ENCODE measurements around the gene C8B. TPM values are rescaled to one million over a fixed set of nuclear protein-coding genes. Genes with fewer than 3 reads are reported as not detected.

Gene C8B
- polyA plus RNA-seq, 1 donor from 2014 or later = not detected

DNA sequence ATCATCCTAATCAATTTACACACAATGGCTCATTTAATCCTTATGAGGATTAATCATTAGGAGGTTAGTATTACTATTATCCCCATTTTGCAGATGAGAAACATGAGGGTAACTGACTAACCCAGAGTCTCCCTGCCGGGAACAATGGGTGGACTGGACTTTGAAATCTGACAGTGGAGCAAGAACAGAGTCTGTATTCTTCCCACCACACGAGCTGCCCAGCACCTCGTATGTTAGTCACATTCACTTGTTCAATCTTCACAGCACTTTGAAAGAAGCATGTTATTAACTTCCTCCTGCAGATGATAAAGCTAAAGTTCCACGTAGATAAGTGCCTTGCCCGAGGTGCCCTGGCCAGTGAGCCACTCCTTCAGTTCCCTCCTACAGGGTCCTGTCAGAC is 12.4 kb downstream of the C8B start:
- H3K9me2 ChIP-seq (ENCODE audit: insufficient read depth, low read length) = no peaks in the 10 kb centered on the region
- TF ChIP-seq MXI1 (conservative IDR thresholded peaks at IDR 0.05; ENCODE audit: poor library complexity, severe bottlenecking) = no peak
- no peaks in the 10 kb centered on the region for H3K9me3 ChIP-seq (ENCODE audit: low read length)
- H3F3A ChIP-seq (ENCODE audit: insufficient read depth, low read length, poor library complexity, severe bottlenecking) = no peaks in the 10 kb centered on the region
- H3K4me2 ChIP-seq (ENCODE audit: low read length) = no peak overlapping the region
- H3K27ac ChIP-seq (ENCODE audit: low read length) = no peak overlapping the region
- no peaks in the 10 kb centered on the region for H3K79me2 ChIP-seq (replicated peaks; ENCODE audit: insufficient read depth, low read length)
- H3K36me3 ChIP-seq (ENCODE audit: insufficient read depth, low read length) = no peaks in the 10 kb centered on the region
- H3K4me3 ChIP-seq (ENCODE audit: low read length) = no peak overlapping the region
- no peak overlapping the region for H3K9ac ChIP-seq (ENCODE audit: low read length)
- no peaks in the 10 kb centered on the region for H4K20me1 ChIP-seq (ENCODE audit: insufficient read depth)
- no peak overlapping the region for H2AFZ ChIP-seq (ENCODE audit: low read depth, low read length)
- H3K27me3 ChIP-seq (ENCODE audit: insufficient read depth, low read depth, low read length) = no peaks in the 10 kb centered on the region

DNA sequence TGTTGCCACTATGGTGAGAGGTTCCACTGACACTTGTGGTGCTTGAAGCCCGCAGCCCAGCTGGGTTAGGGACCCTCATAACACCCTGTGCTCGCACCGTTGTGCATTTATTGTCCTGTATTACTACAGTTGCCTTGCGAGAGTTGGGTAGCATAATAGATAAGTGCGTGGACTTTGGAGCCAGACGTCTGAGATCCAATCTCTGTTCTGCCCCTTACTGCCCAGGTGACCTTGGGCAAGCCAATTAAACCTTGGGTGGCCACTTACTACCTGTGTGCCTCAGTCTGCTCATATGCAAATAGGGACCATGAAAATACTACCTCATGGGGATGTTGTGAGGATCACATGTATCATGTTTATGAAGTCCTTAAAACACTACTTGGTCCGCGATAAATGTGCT is 13.3 kb downstream of the C8B start:
- Histone ChIP-seq H3K9me2 (ENCODE audit: insufficient read depth, low read length) (no peaks in the 10 kb centered on the region), H3K79me2 (replicated peaks; ENCODE audit: insufficient read depth, low read length) (no peaks in the 10 kb centered on the region), H3K9ac (ENCODE audit: low read length) (no peak overlapping the region), H4K20me1 (ENCODE audit: insufficient read depth) (no peaks in the 10 kb centered on the region), H3F3A (ENCODE audit: insufficient read depth, low read length, poor library complexity, severe bottlenecking) (no peaks in the 10 kb centered on the region), H3K36me3 (ENCODE audit: insufficient read depth, low read length) (no peaks in the 10 kb centered on the region), H3K4me3 (ENCODE audit: low read length) (no peak overlapping the region), H3K4me2 (ENCODE audit: low read length) (no peak overlapping the region), H3K27ac (ENCODE audit: low read length) (no peak overlapping the region), H3K27me3 (ENCODE audit: insufficient read depth, low read depth, low read length) (no peaks in the 10 kb centered on the region), H3K9me3 (ENCODE audit: low read length) (no peaks in the 10 kb centered on the region), H2AFZ (ENCODE audit: low read depth, low read length) (no peak overlapping the region)
- TF ChIP-seq TAF1 (IDR thresholded peaks at IDR 0.05; ENCODE audit: low read depth) (no peak), POLR2AphosphoS5 (IDR thresholded peaks at IDR 0.05) (no peak)
- TF ChIP-seq, protein P1, sequence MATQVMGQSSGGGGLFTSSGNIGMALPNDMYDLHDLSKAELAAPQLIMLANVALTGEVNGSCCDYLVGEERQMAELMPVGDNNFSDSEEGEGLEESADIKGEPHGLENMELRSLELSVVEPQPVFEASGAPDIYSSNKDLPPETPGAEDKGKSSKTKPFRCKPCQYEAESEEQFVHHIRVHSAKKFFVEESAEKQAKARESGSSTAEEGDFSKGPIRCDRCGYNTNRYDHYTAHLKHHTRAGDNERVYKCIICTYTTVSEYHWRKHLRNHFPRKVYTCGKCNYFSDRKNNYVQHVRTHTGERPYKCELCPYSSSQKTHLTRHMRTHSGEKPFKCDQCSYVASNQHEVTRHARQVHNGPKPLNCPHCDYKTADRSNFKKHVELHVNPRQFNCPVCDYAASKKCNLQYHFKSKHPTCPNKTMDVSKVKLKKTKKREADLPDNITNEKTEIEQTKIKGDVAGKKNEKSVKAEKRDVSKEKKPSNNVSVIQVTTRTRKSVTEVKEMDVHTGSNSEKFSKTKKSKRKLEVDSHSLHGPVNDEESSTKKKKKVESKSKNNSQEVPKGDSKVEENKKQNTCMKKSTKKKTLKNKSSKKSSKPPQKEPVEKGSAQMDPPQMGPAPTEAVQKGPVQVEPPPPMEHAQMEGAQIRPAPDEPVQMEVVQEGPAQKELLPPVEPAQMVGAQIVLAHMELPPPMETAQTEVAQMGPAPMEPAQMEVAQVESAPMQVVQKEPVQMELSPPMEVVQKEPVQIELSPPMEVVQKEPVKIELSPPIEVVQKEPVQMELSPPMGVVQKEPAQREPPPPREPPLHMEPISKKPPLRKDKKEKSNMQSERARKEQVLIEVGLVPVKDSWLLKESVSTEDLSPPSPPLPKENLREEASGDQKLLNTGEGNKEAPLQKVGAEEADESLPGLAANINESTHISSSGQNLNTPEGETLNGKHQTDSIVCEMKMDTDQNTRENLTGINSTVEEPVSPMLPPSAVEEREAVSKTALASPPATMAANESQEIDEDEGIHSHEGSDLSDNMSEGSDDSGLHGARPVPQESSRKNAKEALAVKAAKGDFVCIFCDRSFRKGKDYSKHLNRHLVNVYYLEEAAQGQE (IDR thresholded peaks at IDR 0.05; ENCODE audit: borderline replicate concordance) = no peak

DNA sequence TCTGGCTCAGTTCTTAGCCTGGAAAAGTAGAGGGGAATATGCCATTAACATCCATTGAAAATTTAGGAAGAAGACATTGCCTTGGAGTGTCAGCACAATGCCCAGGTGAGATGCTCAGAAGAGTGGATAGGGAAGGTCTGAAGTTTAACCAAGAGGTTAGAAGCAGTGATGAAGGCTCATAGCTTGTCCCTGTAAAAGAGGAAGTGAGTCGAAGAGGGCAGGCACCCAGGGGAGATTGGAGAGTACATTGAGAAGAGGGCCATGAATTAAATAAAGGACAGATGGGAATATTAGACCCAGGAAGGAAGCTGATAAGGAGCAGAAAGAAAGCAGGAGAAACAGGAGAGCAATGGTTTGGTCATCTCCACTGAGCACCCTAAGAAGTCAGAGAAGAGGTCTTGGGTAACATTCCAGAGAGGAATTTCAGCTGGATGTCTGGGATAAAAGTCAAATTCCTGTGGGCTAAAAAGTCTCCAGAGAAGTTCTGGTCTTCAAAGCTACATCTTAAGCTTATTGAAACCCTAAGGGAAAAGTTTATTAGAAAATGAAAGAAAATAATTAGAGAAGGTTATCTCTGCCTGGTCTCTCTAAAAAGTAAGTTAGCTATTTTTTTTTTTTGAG is 17.3 kb downstream of the C8B start:
- Histone ChIP-seq H3K79me2 (replicated peaks; ENCODE audit: insufficient read depth, low read length) (no peaks in the 10 kb centered on the region), H3K36me3 (ENCODE audit: insufficient read depth, low read length) (no peaks in the 10 kb centered on the region)

More for the DNA sequence above, 17.3 kb downstream of the C8B start:
- Histone ChIP-seq H3K4me2 (ENCODE audit: low read length) (no peak overlapping the region), H3K27me3 (ENCODE audit: insufficient read depth, low read depth, low read length) (no peaks in the 10 kb centered on the region), H2AFZ (ENCODE audit: low read depth, low read length) (no peak overlapping the region), H3K9me2 (ENCODE audit: insufficient read depth, low read length) (no peaks in the 10 kb centered on the region), H3K4me3 (ENCODE audit: low read length) (no peak overlapping the region), H3K27ac (ENCODE audit: low read length) (no peak overlapping the region), H3K9me3 (ENCODE audit: low read length) (no peaks in the 10 kb centered on the region), H3K9ac (ENCODE audit: low read length) (no peak overlapping the region), H4K20me1 (ENCODE audit: insufficient read depth) (no peaks in the 10 kb centered on the region), H3F3A (ENCODE audit: insufficient read depth, low read length, poor library complexity, severe bottlenecking) (no peaks in the 10 kb centered on the region)
- TF ChIP-seq TAF1 (IDR thresholded peaks at IDR 0.05; ENCODE audit: low read depth) (no peak), MXI1 (conservative IDR thresholded peaks at IDR 0.05; ENCODE audit: poor library complexity, severe bottlenecking) (no peak), EP300 (conservative IDR thresholded peaks at IDR 0.05; ENCODE audit: poor library complexity, severe bottlenecking) (no peak), POLR2AphosphoS5 (IDR thresholded peaks at IDR 0.05) (no peak), SMC3 (conservative IDR thresholded peaks at IDR 0.05; ENCODE audit: poor library complexity) (no peak), EZH2 (IDR thresholded peaks at IDR 0.05; ENCODE audit: borderline replicate concordance, insufficient read depth, low read length, poor library complexity, severe bottlenecking) (no peak), RAD21 (conservative IDR thresholded peaks at IDR 0.05) (no peak)
- TF ChIP-seq, protein P2, sequence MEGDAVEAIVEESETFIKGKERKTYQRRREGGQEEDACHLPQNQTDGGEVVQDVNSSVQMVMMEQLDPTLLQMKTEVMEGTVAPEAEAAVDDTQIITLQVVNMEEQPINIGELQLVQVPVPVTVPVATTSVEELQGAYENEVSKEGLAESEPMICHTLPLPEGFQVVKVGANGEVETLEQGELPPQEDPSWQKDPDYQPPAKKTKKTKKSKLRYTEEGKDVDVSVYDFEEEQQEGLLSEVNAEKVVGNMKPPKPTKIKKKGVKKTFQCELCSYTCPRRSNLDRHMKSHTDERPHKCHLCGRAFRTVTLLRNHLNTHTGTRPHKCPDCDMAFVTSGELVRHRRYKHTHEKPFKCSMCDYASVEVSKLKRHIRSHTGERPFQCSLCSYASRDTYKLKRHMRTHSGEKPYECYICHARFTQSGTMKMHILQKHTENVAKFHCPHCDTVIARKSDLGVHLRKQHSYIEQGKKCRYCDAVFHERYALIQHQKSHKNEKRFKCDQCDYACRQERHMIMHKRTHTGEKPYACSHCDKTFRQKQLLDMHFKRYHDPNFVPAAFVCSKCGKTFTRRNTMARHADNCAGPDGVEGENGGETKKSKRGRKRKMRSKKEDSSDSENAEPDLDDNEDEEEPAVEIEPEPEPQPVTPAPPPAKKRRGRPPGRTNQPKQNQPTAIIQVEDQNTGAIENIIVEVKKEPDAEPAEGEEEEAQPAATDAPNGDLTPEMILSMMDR (IDR thresholded peaks at IDR 0.05; ENCODE audit: poor library complexity, severe bottlenecking) = no peak
- TF ChIP-seq, protein P1 (IDR thresholded peaks at IDR 0.05; ENCODE audit: borderline replicate concordance) = no peak
